ENCODE data around the gene BABAM2.
A peak's percentile ranks its signal among the peaks of the same experiment; 100 is the strongest.

Gene BABAM2

GRCh38 chr2:27890146-27890923 lies at the start of gene BABAM2, which contains the start of gene RBKS:
BABAM2 (plus strand) TSS chr2:27890729; CDS start chr2:27894557, 3,828 bp downstream.
RBKS (minus strand) TSS chr2:27890387; CDS start chr2:27890345, 42 bp downstream.
- Histone ChIP-seq H3K9ac (ENCODE audit: low read length in 2 of 2) (peak within 1 kb of the TSS; percentile 98 to 99), H3K9me3 (ENCODE audit: control insufficient read depth in 2 of 2, low read length in 2 of 2) (no peaks in the 10 kb centered on the region), H3K4me1 (ENCODE audit: control insufficient read depth, insufficient read depth, low read length) (no peaks in the 10 kb centered on the region), H3K27ac (ENCODE audit: low read length) (peak within 1 kb of the TSS; percentile 83), H3K4me3 (ENCODE audit: low read length in 2 of 2) (peak within 1 kb of the TSS; percentile 94), H3K27me3 (ENCODE audit: control insufficient read depth in 1 of 2, insufficient read depth in 2 of 2, low read length in 2 of 2) (no peaks in the 10 kb centered on the region), H3K36me3 (ENCODE audit: control insufficient read depth in 2 of 2, insufficient read depth in 2 of 2, low read length in 2 of 2) (no peaks in the 10 kb centered on the region)

DNA sequence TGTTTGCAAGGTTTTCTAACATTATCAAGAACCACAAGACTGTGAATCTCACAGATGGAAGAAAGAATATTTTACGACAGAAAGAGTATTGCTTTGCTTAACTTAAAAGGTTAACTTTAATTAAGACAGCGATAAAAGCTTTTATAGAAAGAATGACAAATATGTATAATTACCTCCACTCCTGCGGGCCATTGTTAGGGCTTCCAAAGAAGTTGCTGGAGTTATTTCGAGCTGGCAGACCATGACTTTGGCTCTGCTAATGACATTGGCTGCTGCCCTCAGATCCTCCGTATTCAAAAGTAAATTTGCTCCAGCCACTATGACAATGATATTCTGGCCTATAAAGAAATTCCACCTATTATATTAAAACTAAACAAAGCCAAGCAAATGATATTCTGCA lies 47.6 kb upstream of the BABAM2 start:
- Histone ChIP-seq H3K4me3 (ENCODE audit: low read length in 2 of 2) (no peak overlapping the region), H3K9ac (ENCODE audit: low read length in 2 of 2) (no peak overlapping the region), H3K36me3 (ENCODE audit: control insufficient read depth in 2 of 2, insufficient read depth in 2 of 2, low read length in 2 of 2) (no peaks in the 10 kb centered on the region), H3K27me3 (ENCODE audit: control insufficient read depth in 1 of 2, insufficient read depth in 2 of 2, low read length in 2 of 2) (no peaks in the 10 kb centered on the region), H3K9me3 (ENCODE audit: control insufficient read depth in 2 of 2, low read length in 2 of 2) (no peaks in the 10 kb centered on the region), H3K27ac (ENCODE audit: low read length) (no peak overlapping the region), H3K4me1 (ENCODE audit: control insufficient read depth, insufficient read depth, low read length) (peaks cover 2% of the 10 kb centered on the region)

GRCh38 chr2:27843992-27844391 lies 46.5 kb upstream of the BABAM2 start:
- H3K9me3 ChIP-seq (ENCODE audit: control insufficient read depth in 2 of 2, low read length in 2 of 2): no peaks in the 10 kb centered on the region
- H3K36me3 ChIP-seq (ENCODE audit: control insufficient read depth in 2 of 2, insufficient read depth in 2 of 2, low read length in 2 of 2): no peaks in the 10 kb centered on the region
- no peak overlapping the region for H3K4me3 ChIP-seq (ENCODE audit: low read length in 2 of 2)
- H3K27ac ChIP-seq (ENCODE audit: low read length): no peak overlapping the region
- peaks cover 2% of the 10 kb centered on the region for H3K4me1 ChIP-seq (ENCODE audit: control insufficient read depth, insufficient read depth, low read length)
- no peaks in the 10 kb centered on the region for H3K27me3 ChIP-seq (ENCODE audit: control insufficient read depth in 1 of 2, insufficient read depth in 2 of 2, low read length in 2 of 2)
- no peak overlapping the region for H3K9ac ChIP-seq (ENCODE audit: low read length in 2 of 2)

DNA sequence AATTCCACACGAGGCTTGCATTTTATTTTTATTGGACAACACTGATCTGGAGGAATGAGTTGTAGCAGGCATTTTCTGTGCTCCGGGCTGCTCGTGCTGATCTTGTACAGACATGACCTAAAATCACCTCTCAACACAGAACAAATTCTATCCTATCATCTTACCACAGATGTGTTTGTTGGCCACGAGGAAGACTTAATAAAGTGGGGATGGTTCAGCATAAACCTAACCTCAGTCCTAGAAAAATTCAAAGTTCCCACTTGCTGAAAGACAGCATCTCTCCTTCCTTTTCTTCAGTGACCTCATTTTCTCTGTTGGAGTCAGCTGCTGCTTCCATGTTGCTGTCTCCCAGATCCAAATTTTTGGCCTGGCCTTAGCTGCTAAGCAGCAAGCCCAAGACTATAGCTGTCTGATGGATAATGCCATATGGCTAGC lies 45.7 kb upstream of the BABAM2 start:
- Histone ChIP-seq H3K4me3 (ENCODE audit: low read length in 2 of 2) (no peak overlapping the region), H3K27me3 (ENCODE audit: control insufficient read depth in 1 of 2, insufficient read depth in 2 of 2, low read length in 2 of 2) (no peaks in the 10 kb centered on the region), H3K4me1 (ENCODE audit: control insufficient read depth, insufficient read depth, low read length) (peaks cover 2% of the 10 kb centered on the region), H3K9me3 (ENCODE audit: control insufficient read depth in 2 of 2, low read length in 2 of 2) (no peaks in the 10 kb centered on the region), H3K9ac (ENCODE audit: low read length in 2 of 2) (no peak overlapping the region), H3K36me3 (ENCODE audit: control insufficient read depth in 2 of 2, insufficient read depth in 2 of 2, low read length in 2 of 2) (no peaks in the 10 kb centered on the region), H3K27ac (ENCODE audit: low read length) (no peak overlapping the region)

- Histone ChIP-seq H3K9ac (ENCODE audit: low read length in 2 of 2) (no peak overlapping the region), H3K27ac (ENCODE audit: low read length) (no peak overlapping the region), H3K9me3 (ENCODE audit: control insufficient read depth in 2 of 2, low read length in 2 of 2) (no peaks in the 10 kb centered on the region), H3K27me3 (ENCODE audit: control insufficient read depth in 1 of 2, insufficient read depth in 2 of 2, low read length in 2 of 2) (no peaks in the 10 kb centered on the region), H3K4me3 (ENCODE audit: low read length in 2 of 2) (no peak overlapping the region), H3K4me1 (ENCODE audit: control insufficient read depth, insufficient read depth, low read length) (peaks cover 2% of the 10 kb centered on the region), H3K36me3 (ENCODE audit: control insufficient read depth in 2 of 2, insufficient read depth in 2 of 2, low read length in 2 of 2) (no peaks in the 10 kb centered on the region)
These were observed 43.2 kb upstream of the BABAM2 start for GRCh38 chr2:27847333-27847732.

GRCh38 chr2:27849558-27850205 lies 40.8 kb upstream of the BABAM2 start:
- Histone ChIP-seq H3K9ac (ENCODE audit: low read length in 2 of 2) (no peak overlapping the region), H3K27me3 (ENCODE audit: control insufficient read depth in 1 of 2, insufficient read depth in 2 of 2, low read length in 2 of 2) (no peaks in the 10 kb centered on the region), H3K36me3 (ENCODE audit: control insufficient read depth in 2 of 2, insufficient read depth in 2 of 2, low read length in 2 of 2) (no peaks in the 10 kb centered on the region), H3K4me3 (ENCODE audit: low read length in 2 of 2) (no peak overlapping the region), H3K9me3 (ENCODE audit: control insufficient read depth in 2 of 2, low read length in 2 of 2) (no peaks in the 10 kb centered on the region), H3K27ac (ENCODE audit: low read length) (no peak overlapping the region), H3K4me1 (ENCODE audit: control insufficient read depth, insufficient read depth, low read length) (peaks cover 2% of the 10 kb centered on the region)

DNA sequence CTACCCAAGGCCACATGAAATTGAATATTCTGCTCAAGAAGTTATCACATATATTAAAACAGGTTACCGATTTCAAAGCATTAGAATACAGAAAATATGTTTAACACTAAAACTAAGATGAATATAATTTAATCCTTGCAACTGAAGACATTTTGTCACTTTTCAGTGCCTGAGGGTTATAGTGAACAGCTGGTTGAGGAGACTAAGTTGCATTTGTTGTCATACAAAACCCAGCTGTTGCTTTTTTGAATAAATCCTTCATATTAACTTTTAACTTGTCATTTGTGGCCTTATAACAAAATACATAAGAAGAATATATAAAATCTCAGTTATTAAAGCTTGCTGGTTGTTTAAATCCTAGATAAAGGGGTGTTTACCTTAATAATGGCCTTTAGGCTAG lies 37.8 kb upstream of the BABAM2 start:
- no peak overlapping the region for H3K9ac ChIP-seq (ENCODE audit: low read length in 2 of 2)
- no peaks in the 10 kb centered on the region for H3K4me1 ChIP-seq (ENCODE audit: control insufficient read depth, insufficient read depth, low read length)
- H3K9me3 ChIP-seq (ENCODE audit: control insufficient read depth in 2 of 2, low read length in 2 of 2): no peaks in the 10 kb centered on the region
- no peaks in the 10 kb centered on the region for H3K36me3 ChIP-seq (ENCODE audit: control insufficient read depth in 2 of 2, insufficient read depth in 2 of 2, low read length in 2 of 2)
- H3K27me3 ChIP-seq (ENCODE audit: control insufficient read depth in 1 of 2, insufficient read depth in 2 of 2, low read length in 2 of 2): no peaks in the 10 kb centered on the region
- H3K27ac ChIP-seq (ENCODE audit: low read length): no peak overlapping the region
- H3K4me3 ChIP-seq (ENCODE audit: low read length in 2 of 2): no peak overlapping the region

GRCh38 chr2:27854229-27854862 lies 36.2 kb upstream of the BABAM2 start:
- Histone ChIP-seq H3K4me1 (ENCODE audit: control insufficient read depth, insufficient read depth, low read length) (no peaks in the 10 kb centered on the region), H3K36me3 (ENCODE audit: control insufficient read depth in 2 of 2, insufficient read depth in 2 of 2, low read length in 2 of 2) (no peaks in the 10 kb centered on the region), H3K27ac (ENCODE audit: low read length) (no peak overlapping the region), H3K4me3 (ENCODE audit: low read length in 2 of 2) (no peak overlapping the region), H3K9me3 (ENCODE audit: control insufficient read depth in 2 of 2, low read length in 2 of 2) (no peaks in the 10 kb centered on the region), H3K27me3 (ENCODE audit: control insufficient read depth in 1 of 2, insufficient read depth in 2 of 2, low read length in 2 of 2) (no peaks in the 10 kb centered on the region), H3K9ac (ENCODE audit: low read length in 2 of 2) (no peak overlapping the region)

DNA sequence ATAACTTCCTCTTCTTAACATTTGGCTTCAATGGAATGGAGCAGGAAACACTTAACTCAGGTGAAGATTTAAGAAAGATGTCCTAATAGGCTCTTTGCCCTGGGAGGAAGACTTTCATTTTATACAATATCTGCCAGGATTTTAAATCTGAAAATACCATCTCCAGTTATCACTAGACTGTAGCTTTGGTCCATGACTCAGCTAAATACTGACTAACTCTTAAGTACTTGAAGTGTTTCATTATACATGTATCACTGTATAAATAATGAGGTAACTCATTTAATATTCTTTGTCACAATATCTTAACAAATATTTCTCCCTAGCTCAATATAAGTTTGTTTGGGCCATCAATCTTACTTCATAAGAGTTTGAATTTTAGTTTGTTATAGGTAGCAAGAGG lies 35.1 kb upstream of the BABAM2 start:
- Histone ChIP-seq H3K4me1 (ENCODE audit: control insufficient read depth, insufficient read depth, low read length) (no peaks in the 10 kb centered on the region), H3K9ac (ENCODE audit: low read length in 2 of 2) (no peak overlapping the region), H3K9me3 (ENCODE audit: control insufficient read depth in 2 of 2, low read length in 2 of 2) (no peaks in the 10 kb centered on the region), H3K36me3 (ENCODE audit: control insufficient read depth in 2 of 2, insufficient read depth in 2 of 2, low read length in 2 of 2) (no peaks in the 10 kb centered on the region), H3K27me3 (ENCODE audit: control insufficient read depth in 1 of 2, insufficient read depth in 2 of 2, low read length in 2 of 2) (no peaks in the 10 kb centered on the region), H3K4me3 (ENCODE audit: low read length in 2 of 2) (no peak overlapping the region), H3K27ac (ENCODE audit: low read length) (no peak overlapping the region)

DNA sequence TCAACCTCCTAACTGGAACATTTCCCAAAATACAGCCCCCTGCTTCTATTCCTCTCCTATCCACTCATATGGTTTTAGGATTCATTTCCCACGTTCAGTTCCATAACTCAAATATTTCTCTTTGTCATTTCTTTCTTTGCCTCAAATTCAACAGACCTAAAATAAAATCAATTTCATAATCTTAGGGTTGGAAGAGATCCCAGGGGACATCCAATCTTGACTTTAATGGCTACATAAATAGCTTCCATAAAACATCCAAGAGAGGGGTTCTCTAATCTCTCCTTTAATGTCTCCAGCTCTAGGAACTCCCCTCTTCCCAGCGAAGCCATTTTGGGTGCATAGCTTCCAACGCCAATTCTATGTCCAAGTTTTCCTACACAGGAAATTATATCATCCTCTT lies 34.1 kb upstream of the BABAM2 start:
- Histone ChIP-seq H3K9ac (ENCODE audit: low read length in 2 of 2) (no peak overlapping the region), H3K27ac (ENCODE audit: low read length) (no peak overlapping the region), H3K4me1 (ENCODE audit: control insufficient read depth, insufficient read depth, low read length) (no peaks in the 10 kb centered on the region), H3K4me3 (ENCODE audit: low read length in 2 of 2) (no peak overlapping the region), H3K9me3 (ENCODE audit: control insufficient read depth in 2 of 2, low read length in 2 of 2) (no peaks in the 10 kb centered on the region), H3K27me3 (ENCODE audit: control insufficient read depth in 1 of 2, insufficient read depth in 2 of 2, low read length in 2 of 2) (no peaks in the 10 kb centered on the region), H3K36me3 (ENCODE audit: control insufficient read depth in 2 of 2, insufficient read depth in 2 of 2, low read length in 2 of 2) (no peaks in the 10 kb centered on the region)
